Fibroblast of lung (primary cell): ENCODE data around the gene PAM16. TPM values are rescaled to one million over a fixed set of nuclear protein-coding genes. Genes with fewer than 3 reads are reported as not detected.
A peak's percentile ranks its signal among the peaks of the same experiment; 100 is the strongest.

Experiments used
- DNase-seq, 2 donors: peaks; one replicate each; pipeline versions ENCODE4 v3.0.0 to v3.0.0-alpha.2; 2010; ENCODE audit warnings: low read depth in 2 of 2
- H2AFZ ChIP-seq: 2 replicates; pipeline ENCODE4 v1.5.1; 2012; ENCODE audit warnings: low read length, control low read depth, inconsistent platforms
- H3K27ac ChIP-seq: 2 replicates; pipeline ENCODE4 v1.5.1; 2011; ENCODE audit warnings: low read length, control low read depth; ENCODE audit not compliant: insufficient read depth
- H3K27me3 ChIP-seq: 2 replicates; pipeline ENCODE4 v1.5.1; 2011; ENCODE audit warnings: mild to moderate bottlenecking, low read length; ENCODE audit not compliant: control insufficient read depth, insufficient read depth
- H3K36me3 ChIP-seq: 2 replicates; pipeline ENCODE4 v1.5.1; 2011; ENCODE audit warnings: low read length; ENCODE audit not compliant: control insufficient read depth, insufficient read depth
- H3K4me1 ChIP-seq: 2 replicates; pipeline ENCODE4 v1.5.1; 2011; ENCODE audit warnings: low read length; ENCODE audit not compliant: control insufficient read depth, insufficient read depth; ENCODE audit errors: extremely low read depth
- H3K4me2 ChIP-seq: 2 replicates; pipeline ENCODE4 v1.5.1; 2011; ENCODE audit warnings: low read length, control low read depth; ENCODE audit not compliant: insufficient read depth; ENCODE audit errors: extremely low read depth
- H3K4me3 ChIP-seq, 4 experiments: fragments of 200-600 bp in 1 of 4; sonication (generic) in 1 of 4; replicated peaks in 1 of 4; 2 replicates each; pipeline ENCODE4 v1.5.1; 2011 to 2016; ENCODE audit warnings: low read length in 4 of 4, low read depth in 3 of 4, mild to moderate bottlenecking in 3 of 4, control low read depth in 2 of 4, inconsistent platforms in 1 of 4, mixed read lengths in 1 of 4; ENCODE audit not compliant: insufficient read depth in 1 of 4; ENCODE audit errors: control extremely low read depth in 1 of 4
- H3K79me2 ChIP-seq: 2 replicates; pipeline ENCODE4 v1.5.1; 2012; ENCODE audit warnings: mild to moderate bottlenecking, low read length, inconsistent platforms; ENCODE audit not compliant: control insufficient read depth, insufficient read depth
- H3K9ac ChIP-seq: 2 replicates; pipeline ENCODE4 v1.5.1; 2011; ENCODE audit warnings: mild to moderate bottlenecking, low read length, control low read depth; ENCODE audit not compliant: insufficient read depth
- H3K9me3 ChIP-seq: 2 replicates; pipeline ENCODE4 v1.5.1; 2012; ENCODE audit warnings: low read depth, low read length; ENCODE audit not compliant: control insufficient read depth, insufficient read depth
- H4K20me1 ChIP-seq: 2 replicates; pipeline ENCODE4 v1.5.1; 2011; ENCODE audit warnings: low read length; ENCODE audit not compliant: control insufficient read depth, insufficient read depth; ENCODE audit errors: extremely low read depth
- EZH2 ChIP-seq: IDR thresholded peaks from 2 replicates; pipeline ENCODE4 v1.5.1; 2012; ENCODE audit warnings: low read length, control low read depth, mild to moderate bottlenecking; ENCODE audit errors: missing control alignments
- polyA plus RNA-seq, 2 donors: library from polyadenylated mRNA; depleted of rRNA in 1 of 2; stranded (reverse) in 1 of 2; unstranded in 1 of 2; fragments of >200 nt; gene quantifications; 2 replicates each; pipeline ENCODE4 v1.2.1, GENCODE V29; 2011 to 2012; ENCODE audit warnings: missing spikeins in 1 of 2
- total RNA-seq: library from RNA; depleted of rRNA; stranded (reverse); fragments of >200 nt; gene quantifications from 2 replicates; pipeline ENCODE4 v1.2.1, GENCODE V29; 2014
- TF ChIP-seq, protein P1 (sequence below), 2 donors: IDR thresholded peaks in 1 of 2; conservative IDR thresholded peaks in 1 of 2; 1 replicate in 1 of 2; 2 replicates in 1 of 2; pipeline ENCODE4 v1.5.1; 2011 to 2012; ENCODE audit warnings: low read length in 2 of 2, control low read depth in 1 of 2, inconsistent platforms in 1 of 2, low read depth in 1 of 2, mild to moderate bottlenecking in 1 of 2

PAM16 gene
- total and polyA plus RNA-seq, 2 donors (not counting 1 experiment from before 2014, with no cell fraction given): 14.8 to 34.3 TPM

DNA sequence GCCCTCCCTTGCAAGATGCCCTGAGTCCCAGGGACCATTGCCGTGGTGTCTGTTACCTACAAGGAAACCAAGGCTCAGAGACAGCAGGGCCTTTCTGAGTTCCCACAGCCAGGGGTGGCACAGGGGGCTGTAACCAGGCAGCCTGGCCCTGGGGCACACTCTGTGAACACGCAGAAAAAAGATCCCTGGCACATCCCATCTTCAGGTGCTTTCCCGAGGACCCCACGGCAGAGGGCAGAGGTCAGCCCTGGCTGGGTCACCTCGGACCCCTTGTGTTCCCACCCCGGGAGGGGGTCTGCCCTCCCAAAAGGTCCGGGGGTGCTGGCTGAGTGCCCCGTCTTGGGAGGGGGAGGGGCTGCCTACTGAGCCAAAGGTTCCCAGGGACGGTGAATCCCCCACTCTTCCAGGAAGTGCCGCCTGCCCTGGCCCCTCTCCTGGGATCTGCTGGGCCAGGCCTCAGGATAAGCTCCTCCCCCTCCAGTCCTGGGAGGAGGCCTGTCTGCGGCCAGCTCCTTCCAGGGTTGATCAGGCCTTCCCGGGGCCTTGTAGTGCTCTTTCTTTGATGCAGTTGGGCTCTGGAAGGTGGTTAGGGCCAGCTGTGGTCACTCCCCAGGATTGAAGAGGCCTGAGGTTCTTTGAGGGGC, 27.2 kb downstream of the PAM16 start:
- Histone ChIP-seq H3K4me3 (peak overlapping the region in 1 of 4 experiments; percentile 31), H3K4me1 (peaks cover 41% of the 10 kb centered on the region), H3K36me3 (peaks cover 4% of the 10 kb centered on the region), H3K9me3 (no peaks in the 10 kb centered on the region), H4K20me1 (no peaks in the 10 kb centered on the region), H3K79me2 (peaks cover 88% of the 10 kb centered on the region), H3K4me2 (peak overlapping the region; percentile 40), H3K27ac (peak overlapping the region; percentile 36), H2AFZ (no peak overlapping the region), H3K27me3 (no peaks in the 10 kb centered on the region), H3K9ac (peak overlapping the region; percentile 24)
- peak; percentile 42 to 60 for DNase-seq
- TF ChIP-seq, protein P1, sequence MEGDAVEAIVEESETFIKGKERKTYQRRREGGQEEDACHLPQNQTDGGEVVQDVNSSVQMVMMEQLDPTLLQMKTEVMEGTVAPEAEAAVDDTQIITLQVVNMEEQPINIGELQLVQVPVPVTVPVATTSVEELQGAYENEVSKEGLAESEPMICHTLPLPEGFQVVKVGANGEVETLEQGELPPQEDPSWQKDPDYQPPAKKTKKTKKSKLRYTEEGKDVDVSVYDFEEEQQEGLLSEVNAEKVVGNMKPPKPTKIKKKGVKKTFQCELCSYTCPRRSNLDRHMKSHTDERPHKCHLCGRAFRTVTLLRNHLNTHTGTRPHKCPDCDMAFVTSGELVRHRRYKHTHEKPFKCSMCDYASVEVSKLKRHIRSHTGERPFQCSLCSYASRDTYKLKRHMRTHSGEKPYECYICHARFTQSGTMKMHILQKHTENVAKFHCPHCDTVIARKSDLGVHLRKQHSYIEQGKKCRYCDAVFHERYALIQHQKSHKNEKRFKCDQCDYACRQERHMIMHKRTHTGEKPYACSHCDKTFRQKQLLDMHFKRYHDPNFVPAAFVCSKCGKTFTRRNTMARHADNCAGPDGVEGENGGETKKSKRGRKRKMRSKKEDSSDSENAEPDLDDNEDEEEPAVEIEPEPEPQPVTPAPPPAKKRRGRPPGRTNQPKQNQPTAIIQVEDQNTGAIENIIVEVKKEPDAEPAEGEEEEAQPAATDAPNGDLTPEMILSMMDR (conservative IDR thresholded peaks at IDR 0.05 in 1 of 2, IDR thresholded peaks at IDR 0.05 in 1 of 2; ENCODE audit: low read depth in 1 of 2, low read length in 2 of 2): no peak
- TF ChIP-seq EZH2: no peak

DNA sequence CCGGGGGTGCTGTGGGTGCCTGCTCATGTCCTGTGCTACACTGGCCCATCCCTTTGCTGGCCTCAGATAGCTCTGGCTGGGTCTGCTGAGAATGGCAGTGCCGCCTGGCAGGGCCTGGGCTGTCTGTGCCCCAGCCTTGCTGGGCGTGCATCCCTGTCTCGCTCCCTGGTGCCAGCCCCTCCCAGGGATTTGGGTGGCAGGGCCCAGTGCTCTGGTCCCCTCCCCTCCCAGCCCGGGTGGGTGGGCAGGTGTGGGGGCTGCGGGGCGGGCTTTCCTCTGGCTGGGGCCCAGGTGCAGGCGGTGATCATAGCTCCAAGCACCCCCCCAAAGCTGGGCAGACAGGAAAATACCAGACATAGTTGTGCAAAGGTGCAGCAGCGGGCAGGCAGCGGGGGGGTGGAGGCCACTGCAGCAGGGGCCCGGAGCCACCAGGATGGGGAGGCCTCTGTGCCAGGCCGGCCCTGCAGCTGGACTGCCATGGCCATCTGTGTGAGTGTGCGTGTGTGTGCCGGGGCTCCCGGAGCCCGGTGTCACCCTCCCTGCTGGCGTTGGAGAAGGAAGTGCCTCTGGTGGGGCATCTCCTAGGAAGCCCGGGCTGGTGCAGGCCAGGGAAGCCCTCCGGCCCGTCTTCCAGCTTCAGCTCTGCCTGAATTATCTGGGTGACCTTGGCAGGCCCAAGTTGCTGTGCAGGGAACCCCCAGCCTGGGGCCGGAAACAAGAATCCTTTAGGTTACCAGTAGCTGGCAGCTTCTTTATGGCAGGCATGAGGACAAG, 27.9 kb downstream of the PAM16 start:
- no peak overlapping the region for H2AFZ ChIP-seq
- peaks cover 4% of the 10 kb centered on the region for H3K36me3 ChIP-seq
- no peak overlapping the region for H3K4me3 ChIP-seq
- no peak overlapping the region for H3K4me2 ChIP-seq
- no peaks in the 10 kb centered on the region for H4K20me1 ChIP-seq
- no peak for DNase-seq
- no peak overlapping the region for H3K9ac ChIP-seq
- no peaks in the 10 kb centered on the region for H3K9me3 ChIP-seq
- TF ChIP-seq, protein P1 (conservative IDR thresholded peaks at IDR 0.05 in 1 of 2, IDR thresholded peaks at IDR 0.05 in 1 of 2; ENCODE audit: low read depth in 1 of 2, low read length in 2 of 2): no peak
- TF ChIP-seq EZH2: no peak
- H3K27me3 ChIP-seq: no peaks in the 10 kb centered on the region
- H3K79me2 ChIP-seq: peaks cover 89% of the 10 kb centered on the region
- peaks cover 34% of the 10 kb centered on the region for H3K4me1 ChIP-seq
- peak overlapping the region; percentile 36 for H3K27ac ChIP-seq
